Posterior vena cava (tissue), 2 donors: ENCODE results near the gene LINC00237. TPM values are rescaled to one million over a fixed set of nuclear protein-coding genes. Genes with fewer than 3 reads are reported as not detected.

Experiments
- DNase-seq: peaks from one replicate; pipeline ENCODE4 v3.0.0-alpha.2; 2020; ENCODE audit warnings: low spot score
- intact Hi-C, 2 donors: fragments of 100-400 bp; cut with DNase I; formaldehyde crosslinking; loops; one replicate each; pipeline versions ENCODE4 v1.14.1 to v1.14.2; 2022 to 2023
- total RNA-seq, 2 donors: library from RNA; stranded (reverse); fragmentation: NEBNext Ultra II Directional; extraction: Animal tissue kit (Norgen Biotek cat#: 25700); gene quantifications; one replicate each; pipeline ENCODE4 v1.2.1, GENCODE V29; 2021
- donor health status: DM: yes; HTN: yes; CAD: no.
- donor health status: DM: yes; HTN: yes; CAD: no.

LINC00237 gene
- total RNA-seq, 2 donors from 2014 or later: not detected

GRCh38 chr20:21101453-21101931, 4.7 kb downstream of the LINC00237 start:
- no peak for DNase-seq
- intact Hi-C loops: no loop called here

- peak; percentile 77 for DNase-seq
- intact Hi-C loops: no loop called here
These were observed 5.3 kb downstream of the LINC00237 start for GRCh38 chr20:21100578-21101452.

GRCh38 chr20:21099751-21100577, 6.2 kb downstream of the LINC00237 start:
- intact Hi-C loops: no loop called here
- DNase-seq: peak; percentile 84

GRCh38 chr20:21096321-21097043, 9.7 kb downstream of the LINC00237 start:
- no peak for DNase-seq
- intact Hi-C loops: no loop called here

GRCh38 chr20:21092806-21093205, 13.4 kb downstream of the LINC00237 start:
- no peak for DNase-seq
- intact Hi-C loops: no loop called here

- DNase-seq: no peak
- intact Hi-C loops: no loop called here
These were observed 15.4 kb downstream of the LINC00237 start for GRCh38 chr20:21090721-21091120.

GRCh38 chr20:21090111-21090618, 16.0 kb downstream of the LINC00237 start:
- intact Hi-C loops: no loop called here
- DNase-seq: no peak

- no peak for DNase-seq
- intact Hi-C loops: no loop called here
These were observed 16.8 kb downstream of the LINC00237 start for GRCh38 chr20:21089391-21089790.

GRCh38 chr20:21087862-21088540, 18.2 kb downstream of the LINC00237 start:
- intact Hi-C loops: no loop called here
- no peak for DNase-seq

- intact Hi-C loops: no loop called here
- DNase-seq: no peak
These were observed 22.3 kb downstream of the LINC00237 start for GRCh38 chr20:21083825-21084325.

- DNase-seq: no peak
- intact Hi-C loops: no loop called here
These were observed 23.6 kb downstream of the LINC00237 start for GRCh38 chr20:21082584-21082983.

- intact Hi-C loops: no loop called here
- DNase-seq: no peak
These were observed 28.3 kb downstream of the LINC00237 start for GRCh38 chr20:21077809-21078345.

- intact Hi-C loops: no loop called here
- DNase-seq: no peak
These were observed 30.1 kb downstream of the LINC00237 start for GRCh38 chr20:21076073-21076472.

GRCh38 chr20:21075471-21075870, 30.7 kb downstream of the LINC00237 start:
- intact Hi-C loops: no loop called here

GRCh38 chr20:21074605-21075336, 31.4 kb downstream of the LINC00237 start:
- intact Hi-C loops: no loop called here
- DNase-seq: no peak

More at GRCh38 chr20:21075471-21075870, 30.7 kb downstream of the LINC00237 start:
- DNase-seq: no peak

- intact Hi-C loops: no loop called here
- no peak for DNase-seq
These were observed 38.9 kb downstream of the LINC00237 start for GRCh38 chr20:21067255-21067654.

GRCh38 chr20:21064924-21065323, 41.2 kb downstream of the LINC00237 start:
- intact Hi-C loops: no loop called here

GRCh38 chr20:21063276-21063675, 42.9 kb downstream of the LINC00237 start:
- intact Hi-C loops: no loop called here
- no peak for DNase-seq

More at GRCh38 chr20:21064924-21065323, 41.2 kb downstream of the LINC00237 start:
- no peak for DNase-seq
